GM11168 (cell line): ENCODE data around the gene RASAL2.

Experiments used
- in situ Hi-C: fragments of 300-500 bp; cut with MboI; formaldehyde crosslinking; loops from one replicate; pipeline ENCODE4 v1.12.0; 2022; ENCODE audit warnings: low sequenced_read_pairs; ENCODE audit not compliant: unreplicated experiment

RASAL2 gene

DNA sequence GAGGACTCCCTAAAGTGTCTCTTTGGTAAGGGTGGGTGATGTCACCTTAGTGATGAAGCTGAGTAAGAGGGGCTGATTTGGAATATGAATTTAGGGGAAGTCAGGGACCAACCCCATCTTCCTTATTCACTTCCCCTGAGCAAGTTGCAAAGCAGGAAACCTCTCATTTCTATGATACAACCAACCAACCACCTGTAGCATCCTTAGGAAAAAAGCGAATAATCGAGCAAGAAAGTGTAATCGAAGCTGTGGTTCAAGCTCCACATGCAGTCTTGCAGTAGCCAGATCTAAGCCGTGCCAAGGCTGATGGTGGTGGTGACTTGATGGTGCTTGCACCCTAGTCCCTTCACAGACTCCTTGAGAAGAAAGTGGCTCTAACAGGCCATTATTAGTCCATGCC lies 422.2 kb downstream of the RASAL2 start:
- in situ Hi-C loops = loop anchor here (10.0 kb wide), 1 partner anchor 201 kb away; no protein-coding TSS in a partner anchor

- in situ Hi-C loops = loop anchor here (10.0 kb wide), 1 partner anchor 204 kb away; no protein-coding TSS in a partner anchor
These were observed 425.0 kb downstream of the RASAL2 start for GRCh38 chr1:178518894-178519293.

DNA sequence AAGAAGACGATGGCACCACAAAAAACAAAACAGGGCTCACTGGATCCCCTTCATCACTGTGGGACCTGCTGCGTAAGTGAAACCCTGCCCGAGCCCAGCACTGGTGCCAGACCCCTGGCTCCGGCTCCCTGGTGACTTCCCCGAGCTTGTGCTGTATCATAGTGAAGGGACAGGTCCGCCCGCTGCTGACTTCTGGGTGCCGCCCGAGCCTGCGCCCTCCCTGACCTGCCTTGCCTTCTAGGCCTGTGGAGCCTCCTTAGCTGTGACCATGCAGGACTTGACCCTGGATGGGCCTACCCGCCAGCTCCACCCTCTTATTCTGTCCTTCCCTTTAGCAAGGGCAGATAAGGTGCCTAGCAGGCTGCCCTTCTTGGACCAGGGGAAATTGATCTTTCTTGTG lies 426.9 kb downstream of the RASAL2 start:
- in situ Hi-C loops = no loop called here

DNA sequence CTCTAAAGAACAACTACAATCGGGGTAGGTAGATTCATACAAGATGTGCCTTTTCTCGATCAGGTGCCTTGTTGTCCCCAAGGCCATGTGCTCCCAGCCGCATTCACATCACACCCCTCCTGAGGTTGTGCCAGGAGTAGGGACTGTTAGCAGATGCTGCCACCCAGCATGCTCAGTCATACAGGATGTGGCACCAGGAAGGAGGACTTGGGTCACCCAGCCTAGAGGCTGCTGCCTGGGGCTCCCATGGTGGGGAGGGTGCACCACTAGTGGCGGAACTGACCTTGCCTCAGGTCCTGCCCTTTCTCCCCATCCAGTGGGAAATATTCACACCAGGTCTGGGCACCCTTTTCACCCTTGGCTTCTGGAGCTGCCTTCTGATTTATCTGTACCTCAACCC lies 427.3 kb downstream of the RASAL2 start:
- in situ Hi-C loops = no loop called here

GRCh38 chr1:178527117-178527516 lies 433.2 kb downstream of the RASAL2 start:
- in situ Hi-C loops = loop anchor here (5.0 to 25.0 kb wide), 3 partner anchors 210 to 835 kb away; partner anchors contain the start of genes AXDND1 and RALGPS2

- in situ Hi-C loops = loop anchor here (5.0 to 25.0 kb wide), 3 partner anchors 209 to 834 kb away; partner anchors contain the start of genes AXDND1 and RALGPS2
These were observed 434.5 kb downstream of the RASAL2 start for GRCh38 chr1:178528228-178528952.

GRCh38 chr1:178528953-178529335 lies 435.0 kb downstream of the RASAL2 start:
- in situ Hi-C loops = loop anchor here (5.0 to 25.0 kb wide), 3 partner anchors 208 to 833 kb away; partner anchors contain the start of genes AXDND1 and RALGPS2

DNA sequence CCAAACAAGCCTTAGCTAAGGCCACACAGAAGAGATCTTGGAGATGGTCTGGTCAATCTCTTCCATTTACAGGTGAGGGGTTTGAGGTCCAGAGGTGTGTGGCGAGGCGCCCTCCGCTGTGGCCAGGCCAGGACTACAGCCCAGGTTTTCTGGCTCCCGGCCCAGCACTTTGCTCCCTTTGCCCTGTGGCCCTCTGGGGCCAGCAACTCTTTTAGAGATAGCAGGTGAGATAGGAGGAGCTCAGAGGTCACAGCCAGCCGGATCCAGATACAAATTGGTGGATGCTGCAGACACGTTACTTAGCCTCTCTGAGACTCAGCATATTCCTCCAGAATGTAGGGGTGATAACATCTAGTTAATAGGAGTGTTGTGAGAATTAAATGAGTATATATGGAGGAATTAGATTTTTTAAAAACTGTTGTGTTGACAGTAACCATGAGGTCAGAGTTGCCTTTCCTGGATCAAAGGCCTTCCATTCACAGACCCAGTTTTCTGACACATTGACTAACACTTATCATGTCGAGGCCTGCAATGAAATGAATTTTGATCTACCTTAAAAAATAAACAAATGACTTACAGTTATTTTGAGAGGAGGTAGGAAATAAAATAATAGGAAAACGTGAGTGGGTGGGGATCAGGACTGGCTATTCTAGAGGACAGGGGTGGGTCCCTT lies 435.6 kb downstream of the RASAL2 start:
- in situ Hi-C loops = loop anchor here (5.0 to 25.0 kb wide), 3 partner anchors 208 to 833 kb away; partner anchors contain the start of genes AXDND1 and RALGPS2

- in situ Hi-C loops = loop anchor here (25.0 kb wide), 2 partner anchors 207 to 832 kb away; partner anchors contain the start of genes AXDND1 and RALGPS2
These were observed 436.1 kb downstream of the RASAL2 start for GRCh38 chr1:178530037-178530402.

GRCh38 chr1:178530502-178530901 lies 436.6 kb downstream of the RASAL2 start:
- in situ Hi-C loops = loop anchor here (25.0 kb wide), 2 partner anchors 207 to 832 kb away; partner anchors contain the start of genes AXDND1 and RALGPS2

DNA sequence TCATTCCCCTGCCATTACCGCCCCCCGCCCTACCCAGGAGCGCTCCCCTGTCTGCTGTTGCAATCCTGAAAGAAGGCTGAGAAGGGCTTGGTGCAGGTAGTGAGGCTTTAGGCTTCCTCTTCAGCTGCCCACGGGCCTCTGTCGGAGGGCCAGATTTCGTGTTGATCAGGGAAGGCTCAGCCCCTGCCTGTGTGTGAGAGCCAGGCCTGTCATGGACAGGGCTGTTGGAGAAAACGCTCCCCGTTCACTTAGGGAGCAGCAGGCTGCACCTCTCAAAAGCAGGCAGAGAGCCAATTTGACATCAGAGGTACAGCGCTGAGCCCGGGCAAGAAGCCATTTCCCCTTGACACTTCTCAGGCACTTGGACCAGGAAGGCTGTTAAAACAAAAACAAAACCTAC lies 438.0 kb downstream of the RASAL2 start:
- in situ Hi-C loops = loop anchor here (25.0 kb wide), 2 partner anchors 205 to 830 kb away; partner anchors contain the start of genes AXDND1 and RALGPS2

GRCh38 chr1:178532392-178532791 lies 438.5 kb downstream of the RASAL2 start:
- in situ Hi-C loops = loop anchor here (25.0 kb wide), 2 partner anchors 205 to 830 kb away; partner anchors contain the start of genes AXDND1 and RALGPS2

DNA sequence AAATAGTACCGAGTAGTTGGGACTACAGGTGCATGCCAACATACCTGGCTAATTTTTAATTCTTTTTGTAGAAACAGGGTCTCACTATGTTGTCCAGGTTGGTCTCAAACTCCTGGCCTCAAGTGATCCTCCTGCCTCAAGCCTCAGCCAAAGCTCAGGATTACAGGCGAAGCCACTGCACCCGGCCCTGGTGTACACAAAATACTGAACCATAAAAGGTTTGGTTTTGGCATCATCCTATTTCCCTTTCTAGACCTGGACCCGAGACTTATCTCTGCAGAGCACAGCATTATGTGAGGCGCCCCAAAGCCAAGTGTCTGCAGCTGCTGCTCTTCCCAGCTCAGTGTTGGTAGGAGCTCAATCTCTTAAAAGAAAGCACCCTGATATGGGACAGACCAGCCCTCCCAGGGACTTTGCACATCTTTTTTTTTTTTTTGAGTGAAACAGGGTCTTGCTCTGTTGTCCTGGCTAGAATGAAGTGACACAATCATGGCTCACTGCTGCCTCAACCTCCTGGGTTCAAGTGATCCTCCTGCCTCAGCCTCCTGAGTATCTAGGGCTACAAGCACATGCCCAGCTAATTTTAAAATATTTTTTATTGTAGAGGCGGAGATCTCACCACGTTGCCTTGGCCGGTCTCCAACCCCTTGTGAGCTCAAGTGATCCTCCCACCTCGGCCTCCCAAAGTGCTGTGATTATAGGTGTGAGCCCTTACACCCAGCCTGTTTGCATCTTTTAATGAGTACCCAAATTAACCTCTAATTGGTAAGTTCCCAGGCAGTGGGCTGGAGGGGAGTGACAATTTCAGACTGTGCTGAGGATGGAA lies 439.4 kb downstream of the RASAL2 start:
- in situ Hi-C loops = loop anchor here (25.0 kb wide), 2 partner anchors 204 to 829 kb away; partner anchors contain the start of genes AXDND1 and RALGPS2
